ENCODE results near the gene IRX3.

- TF ChIP-seq EP300 (IDR thresholded peaks at IDR 0.05) = no peak
- TF ChIP-seq CTCF (IDR thresholded peaks at IDR 0.05) = no peak
- no peak for TF ChIP-seq POLR2A (IDR thresholded peaks at IDR 0.05)
These were observed at the start of gene IRX3 for GRCh38 chr16:54286366-54287130.
